ENCODE measurements around the gene IGF2R.

- no peak for TF ChIP-seq CTCF (IDR thresholded peaks at IDR 0.05)
- TF ChIP-seq EP300 (IDR thresholded peaks at IDR 0.05; ENCODE audit: low read depth): no peak
- no peak for TF ChIP-seq POLR2A (IDR thresholded peaks at IDR 0.05)
- no peak for TF ChIP-seq POLR2AphosphoS5 (IDR thresholded peaks at IDR 0.05)
Measured at GRCh38 chr6:160101277-160102205, 132.7 kb downstream of the IGF2R start.
